KOPT-K1 (cell line): ENCODE measurements around the gene PGAM1.

ENCODE experiments used
- H3K27ac ChIP-seq: fragments of 200-600 bp; sonication (generic); 2 replicates; pipeline ENCODE4 v1.5.1; 2016; ENCODE audit warnings: antibody characterized with exemption, mild to moderate bottlenecking, low read depth, low read length; ENCODE audit not compliant: poor library complexity, severe bottlenecking
- H3K36me3 ChIP-seq: fragments of 200-600 bp; sonication (generic); 2 replicates; pipeline ENCODE4 v1.5.1; 2017; ENCODE audit warnings: antibody characterized with exemption, mild to moderate bottlenecking, low read length, moderate library complexity; ENCODE audit not compliant: insufficient read depth
- H3K9me3 ChIP-seq: fragments of 200-600 bp; sonication (generic); 2 replicates; pipeline ENCODE4 v1.5.1; 2017; ENCODE audit warnings: antibody characterized with exemption, low read length, mild to moderate bottlenecking; ENCODE audit not compliant: insufficient read depth, poor library complexity, severe bottlenecking

Gene PGAM1

DNA sequence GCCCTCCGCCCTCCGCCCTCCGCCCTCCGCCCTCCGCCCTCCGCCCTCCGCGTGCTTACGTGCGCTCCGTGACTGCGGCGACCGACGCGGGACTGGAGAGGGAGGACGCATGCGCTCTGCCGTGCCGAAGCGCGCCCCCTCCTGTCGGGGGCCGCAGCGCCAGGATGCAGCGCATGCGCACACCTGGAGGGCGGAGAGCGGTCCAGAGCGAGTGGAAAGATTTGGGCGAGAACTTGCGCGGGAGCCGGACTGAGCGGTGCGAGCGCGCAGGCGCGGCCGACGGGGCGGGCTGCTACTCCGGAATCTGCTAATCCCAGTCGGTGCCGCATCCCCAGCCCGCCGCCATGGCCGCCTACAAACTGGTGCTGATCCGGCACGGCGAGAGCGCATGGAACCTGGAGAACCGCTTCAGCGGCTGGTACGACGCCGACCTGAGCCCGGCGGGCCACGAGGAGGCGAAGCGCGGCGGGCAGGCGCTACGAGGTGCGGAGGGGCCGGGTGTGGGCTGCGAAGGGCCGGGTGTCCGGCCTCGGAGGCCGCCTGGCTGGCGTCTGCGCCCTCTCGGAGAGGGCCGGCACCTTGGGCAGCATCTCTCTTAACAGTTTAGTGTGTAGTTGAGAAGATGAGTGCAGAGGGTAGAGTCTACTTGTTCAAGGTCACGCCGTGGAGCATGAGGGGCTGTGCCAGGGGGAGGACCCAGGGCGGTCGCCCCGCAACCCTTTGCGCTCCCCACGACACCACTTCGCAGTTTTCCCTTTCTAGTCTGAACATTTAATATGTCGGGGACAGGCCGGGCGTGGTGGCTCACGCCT is at the start of gene PGAM1:
Gene PGAM1 (plus strand): TSS at position 228 of the 812 bp plus-strand sequence. CDS start 117 bp downstream, at position 345.
- peaks cover 39% of the 10 kb centered on the region for H3K36me3 ChIP-seq
- H3K27ac ChIP-seq, result peak within 1 kb of the TSS; percentile 80
- no peaks in the 10 kb centered on the region for H3K9me3 ChIP-seq

DNA sequence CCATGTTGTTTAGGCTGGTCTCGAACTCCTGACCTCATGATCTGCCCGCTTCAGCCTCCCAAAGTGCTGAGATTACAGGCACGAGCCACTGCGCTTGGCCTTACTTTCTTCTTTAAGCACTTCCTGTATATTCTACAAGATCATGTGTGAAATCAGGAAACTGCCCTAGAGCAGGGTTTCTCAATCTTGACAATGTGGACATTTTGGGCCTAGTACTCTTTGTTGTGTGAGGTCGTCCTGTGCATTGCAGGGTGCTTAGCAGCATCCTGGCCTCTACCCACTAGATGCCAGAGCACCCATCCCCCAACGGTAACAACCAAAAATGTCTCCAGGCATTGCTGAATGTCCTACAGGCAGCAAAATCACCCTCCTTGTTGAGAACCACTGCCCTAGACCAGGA is 49.6 kb upstream of the PGAM1 start:
- H3K36me3 ChIP-seq, result peaks cover 96% of the 10 kb centered on the region
- H3K27ac ChIP-seq, result no peak overlapping the region
- no peaks in the 10 kb centered on the region for H3K9me3 ChIP-seq

DNA sequence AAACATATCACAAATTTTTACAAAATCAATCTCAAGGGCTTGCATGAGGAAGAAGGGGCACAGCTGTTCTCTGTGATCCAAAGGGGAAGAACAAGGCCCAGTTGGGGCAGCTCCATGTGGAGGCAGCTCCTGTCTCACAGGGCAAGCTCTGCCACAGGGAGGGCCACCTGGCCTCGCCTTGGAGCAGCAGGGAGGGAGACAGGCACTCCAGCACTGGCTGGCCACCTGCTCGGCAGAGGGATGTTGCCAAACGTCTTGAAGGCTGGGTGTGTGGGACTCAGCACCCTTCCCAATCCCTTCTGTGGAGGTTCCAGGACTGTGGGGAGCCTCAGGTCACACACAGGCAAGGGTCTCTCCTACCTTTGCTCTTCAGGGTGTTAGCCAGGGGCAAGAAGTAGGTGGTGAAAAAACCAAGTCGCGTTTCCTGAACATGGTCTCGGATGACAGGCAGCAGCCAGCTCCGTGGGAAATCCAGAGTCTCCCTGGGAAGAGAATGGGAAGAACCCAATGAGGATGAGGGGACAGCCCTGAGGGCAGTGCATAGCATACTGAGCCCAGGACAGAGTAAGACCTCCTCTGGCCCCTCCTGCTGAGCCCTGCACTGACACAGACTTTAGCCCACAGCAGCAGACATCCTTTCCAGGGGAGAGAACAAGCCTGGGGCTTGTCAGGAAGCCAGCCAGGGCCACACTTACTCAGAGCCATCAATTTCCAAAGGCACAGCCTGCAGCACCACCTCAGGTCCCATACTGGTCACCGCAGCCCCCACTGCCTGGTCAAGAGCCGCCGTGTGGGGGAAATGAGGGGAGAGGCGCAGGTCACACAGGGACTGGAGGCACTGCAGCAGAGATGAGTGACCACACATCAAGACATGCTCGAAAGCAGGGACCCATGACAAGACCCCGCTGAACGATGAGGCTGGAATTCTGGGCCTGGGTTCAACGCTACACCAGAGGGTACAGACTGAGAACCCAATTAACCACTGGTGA is 46.8 kb upstream of the PGAM1 start:
- Histone ChIP-seq H3K36me3 (peaks cover 92% of the 10 kb centered on the region), H3K9me3 (no peaks in the 10 kb centered on the region)

DNA sequence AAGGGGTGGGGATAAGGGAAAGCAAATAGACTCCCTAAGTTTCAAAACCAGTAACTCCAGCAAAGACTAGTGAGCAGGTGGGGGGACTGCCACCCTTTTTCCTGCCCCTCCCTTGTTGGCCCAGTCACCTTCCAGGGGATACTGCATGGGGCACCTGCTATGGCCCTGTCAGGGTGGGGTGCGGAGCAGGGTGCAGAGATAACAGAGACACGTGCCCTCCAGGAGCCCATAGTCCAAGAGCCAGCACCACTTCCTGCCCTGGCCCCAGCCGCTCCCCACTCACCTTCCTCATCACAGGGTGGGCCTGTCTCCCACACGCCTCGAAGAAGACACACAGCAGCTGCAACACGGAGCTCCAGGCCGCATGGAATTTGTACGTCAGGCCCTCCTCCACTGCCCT is 45.5 kb upstream of the PGAM1 start:
- Histone ChIP-seq H3K9me3 (no peaks in the 10 kb centered on the region), H3K36me3 (peaks cover 93% of the 10 kb centered on the region), H3K27ac (no peak overlapping the region)

More for the DNA sequence above, 46.8 kb upstream of the PGAM1 start:
- no peak overlapping the region for H3K27ac ChIP-seq

DNA sequence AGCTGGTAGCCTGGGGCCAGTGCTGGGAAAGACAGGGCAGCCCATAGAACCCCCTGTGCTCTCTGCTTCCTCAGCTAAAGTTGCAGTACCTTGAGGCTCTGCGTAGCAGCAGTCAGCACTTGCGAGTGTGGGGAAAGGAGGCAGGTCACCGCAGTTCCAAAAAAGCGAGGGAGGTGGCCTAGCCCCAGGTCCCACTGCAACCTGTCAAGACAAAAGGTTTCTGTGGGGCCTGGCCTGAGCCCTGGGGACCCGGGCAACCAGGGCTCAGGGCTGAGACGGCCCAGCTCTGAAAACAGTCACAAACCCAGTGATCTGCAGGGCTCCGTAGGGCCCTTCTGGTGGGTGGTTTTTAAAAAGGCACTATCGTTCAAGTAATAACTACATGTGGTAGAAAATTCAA is 44.4 kb upstream of the PGAM1 start:
- Histone ChIP-seq H3K9me3 (no peaks in the 10 kb centered on the region), H3K27ac (no peak overlapping the region), H3K36me3 (peaks cover 93% of the 10 kb centered on the region)

DNA sequence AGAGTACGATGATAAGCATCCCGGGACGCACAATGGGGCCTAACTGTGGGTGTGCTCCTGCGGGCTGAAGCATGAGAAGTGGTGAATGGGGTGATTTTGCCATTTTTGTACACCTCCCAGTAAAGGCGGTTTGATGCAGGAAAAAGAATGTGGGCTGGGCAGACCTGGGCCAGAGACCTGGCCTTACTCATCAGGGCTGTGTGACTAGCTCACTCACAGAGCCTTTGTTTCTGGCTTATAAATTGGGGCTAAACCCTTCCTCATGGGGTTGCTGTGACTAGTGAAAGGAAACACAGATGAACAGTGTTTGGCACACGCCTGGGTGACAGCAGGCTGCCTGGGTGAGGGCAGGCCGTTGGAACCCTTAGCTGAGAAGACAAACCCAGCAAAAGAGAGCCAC is 42.8 kb upstream of the PGAM1 start:
- H3K36me3 ChIP-seq, result peaks cover 93% of the 10 kb centered on the region

DNA sequence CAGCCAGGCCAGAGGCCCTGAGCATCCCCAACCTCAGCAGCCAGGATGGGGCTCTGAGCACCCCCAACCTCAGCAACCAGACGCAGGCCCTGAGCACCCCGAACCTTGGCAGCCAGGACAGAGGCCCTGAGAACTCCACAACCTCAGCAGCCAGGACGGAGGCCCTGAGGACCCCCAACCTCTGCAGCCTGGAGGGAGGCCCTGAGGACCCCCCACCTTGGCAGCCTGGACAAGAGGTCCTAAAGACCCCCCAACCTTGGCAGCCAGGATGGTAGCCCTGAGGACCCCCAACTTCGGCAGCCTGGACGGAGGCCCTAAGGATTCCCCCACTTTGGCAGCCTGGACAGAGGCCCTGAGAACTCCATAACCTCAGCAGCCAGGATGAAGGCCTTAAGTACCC is 41.8 kb upstream of the PGAM1 start:
- Histone ChIP-seq H3K27ac (no peak overlapping the region), H3K36me3 (peaks cover 95% of the 10 kb centered on the region), H3K9me3 (no peaks in the 10 kb centered on the region)

More for the DNA sequence above, 42.8 kb upstream of the PGAM1 start:
- Histone ChIP-seq H3K27ac (no peak overlapping the region), H3K9me3 (no peaks in the 10 kb centered on the region)

DNA sequence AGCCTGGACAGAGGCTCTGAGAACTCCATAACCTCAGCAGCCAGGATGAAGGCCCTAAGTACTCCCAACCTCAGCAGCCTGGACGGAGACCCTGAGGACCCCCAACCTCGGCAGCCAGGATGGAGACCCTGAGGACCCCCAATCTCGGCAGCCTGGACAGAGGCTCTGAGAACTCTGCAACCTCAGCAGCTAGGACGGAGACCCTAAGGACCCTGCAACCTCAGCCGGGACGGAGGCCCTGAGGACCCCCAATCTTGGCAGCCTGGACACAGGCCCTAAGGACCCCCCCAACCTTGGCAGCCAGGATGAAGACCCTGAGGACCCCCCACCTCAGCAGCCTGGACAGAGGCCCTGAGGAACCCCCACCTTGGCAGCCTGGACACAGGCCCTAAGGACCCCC is 41.4 kb upstream of the PGAM1 start:
- peaks cover 95% of the 10 kb centered on the region for H3K36me3 ChIP-seq
- H3K27ac ChIP-seq, result no peak overlapping the region

DNA sequence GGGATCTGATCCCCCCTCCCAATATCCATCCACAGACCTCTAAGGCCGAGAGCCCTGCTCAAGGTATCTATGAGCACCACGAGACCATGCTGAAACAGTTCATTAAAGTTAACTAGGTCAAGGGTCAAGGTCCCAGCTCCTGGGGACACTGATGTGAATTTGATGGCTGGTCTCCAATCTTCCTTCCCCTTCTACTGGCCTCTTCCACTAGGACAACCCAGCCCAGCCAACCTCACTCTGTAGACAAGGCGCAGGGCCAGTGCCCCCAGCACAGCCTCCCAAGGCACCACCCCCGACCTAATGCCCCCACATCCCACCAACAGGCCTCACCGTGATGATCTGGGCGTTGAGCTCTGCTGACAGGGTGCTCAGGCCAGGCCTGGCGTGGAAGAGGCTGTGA is 40.4 kb upstream of the PGAM1 start:
- H3K9me3 ChIP-seq, result no peaks in the 10 kb centered on the region
- peaks cover 95% of the 10 kb centered on the region for H3K36me3 ChIP-seq
- no peak overlapping the region for H3K27ac ChIP-seq

More for the DNA sequence above, 41.4 kb upstream of the PGAM1 start:
- H3K9me3 ChIP-seq, result no peaks in the 10 kb centered on the region

DNA sequence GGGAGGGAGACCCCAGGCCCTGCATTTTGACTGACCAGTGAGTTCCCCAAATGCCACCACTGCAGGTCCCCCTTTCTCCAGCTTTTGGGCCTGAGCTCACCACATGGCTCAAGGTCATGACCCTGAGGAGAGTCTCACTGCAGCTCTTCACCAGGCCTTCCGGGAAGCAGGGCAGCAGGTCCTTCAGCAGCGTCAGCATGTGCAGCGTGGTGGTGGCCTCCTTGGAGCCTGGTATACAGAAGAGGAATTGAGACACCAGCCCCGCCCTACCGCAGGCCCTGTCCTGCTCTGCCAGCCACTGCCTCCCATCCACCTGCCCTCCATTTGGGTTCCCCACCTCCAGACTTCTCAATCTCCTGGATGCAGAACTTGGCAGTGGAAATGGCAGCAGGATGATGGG is 37.8 kb upstream of the PGAM1 start:
- H3K9me3 ChIP-seq, result no peaks in the 10 kb centered on the region
- no peak overlapping the region for H3K27ac ChIP-seq
- H3K36me3 ChIP-seq, result peaks cover 93% of the 10 kb centered on the region

DNA sequence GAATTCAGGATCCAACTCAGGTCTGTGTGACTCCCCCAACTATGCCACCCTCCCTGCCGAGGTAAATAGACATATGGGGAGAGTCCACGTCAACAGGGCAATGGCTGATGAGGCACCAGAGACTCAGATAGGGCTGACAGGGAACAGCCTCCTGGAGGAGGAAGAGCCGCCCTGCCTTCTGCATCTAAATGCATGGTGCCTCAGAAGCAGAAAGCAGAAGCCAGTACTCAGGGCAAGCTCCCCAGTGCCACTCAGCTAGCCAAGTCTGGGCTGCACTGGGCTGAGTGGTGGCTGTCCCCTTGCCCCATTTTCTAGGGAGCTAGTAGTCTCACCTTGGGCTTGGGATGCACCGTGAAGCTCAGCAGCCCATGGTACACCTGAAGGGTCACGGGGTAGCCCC is 35.9 kb upstream of the PGAM1 start:
- H3K36me3 ChIP-seq, result peaks cover 88% of the 10 kb centered on the region
- no peak overlapping the region for H3K27ac ChIP-seq
- no peaks in the 10 kb centered on the region for H3K9me3 ChIP-seq

DNA sequence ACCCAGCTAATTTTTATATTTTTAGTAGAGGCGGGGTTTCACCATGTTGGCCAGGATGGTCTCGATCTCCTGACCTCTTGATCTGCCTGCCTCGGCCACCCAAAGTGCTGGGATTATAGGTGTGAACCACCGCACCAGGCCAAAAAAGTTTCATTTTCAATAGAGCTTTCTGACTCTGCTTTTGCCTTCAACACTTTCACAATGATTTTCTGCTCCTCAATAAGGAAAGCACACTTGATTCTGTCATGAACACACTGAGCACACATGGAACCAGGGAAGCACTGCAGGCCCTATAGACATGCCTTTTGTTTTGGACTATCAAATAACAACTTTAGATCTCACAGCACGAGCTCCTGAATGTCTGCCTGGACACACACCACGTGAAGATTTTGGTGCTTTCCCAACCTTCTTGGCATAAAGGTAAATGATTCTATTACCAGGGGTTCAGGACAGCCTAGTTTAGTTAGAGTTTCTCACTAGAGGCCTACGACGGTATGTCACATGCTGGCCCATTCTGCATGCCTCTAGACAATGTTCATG is 32.9 kb upstream of the PGAM1 start:
- Histone ChIP-seq H3K9me3 (no peaks in the 10 kb centered on the region), H3K36me3 (peaks cover 84% of the 10 kb centered on the region), H3K27ac (no peak overlapping the region)

DNA sequence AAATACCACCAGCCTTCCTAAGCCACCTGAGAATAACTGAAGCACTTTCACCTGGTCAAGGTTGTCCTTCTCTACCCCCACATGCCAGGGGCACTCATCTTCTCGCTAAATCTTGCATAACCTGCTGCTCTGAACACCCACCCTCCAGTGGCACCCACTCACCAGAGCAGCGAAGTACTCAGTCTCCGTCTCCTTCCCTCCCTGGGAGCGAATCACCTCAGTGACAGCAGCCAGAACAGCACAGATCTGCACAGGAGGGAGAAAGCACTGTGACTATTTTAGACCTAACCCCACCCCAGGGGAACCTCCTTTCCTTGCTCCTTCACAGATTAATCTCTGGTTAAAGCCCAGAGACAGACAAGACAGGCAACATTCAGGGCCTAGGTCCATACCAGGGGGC is 29.9 kb upstream of the PGAM1 start:
- Histone ChIP-seq H3K9me3 (no peaks in the 10 kb centered on the region), H3K36me3 (peaks cover 55% of the 10 kb centered on the region), H3K27ac (no peak overlapping the region)

DNA sequence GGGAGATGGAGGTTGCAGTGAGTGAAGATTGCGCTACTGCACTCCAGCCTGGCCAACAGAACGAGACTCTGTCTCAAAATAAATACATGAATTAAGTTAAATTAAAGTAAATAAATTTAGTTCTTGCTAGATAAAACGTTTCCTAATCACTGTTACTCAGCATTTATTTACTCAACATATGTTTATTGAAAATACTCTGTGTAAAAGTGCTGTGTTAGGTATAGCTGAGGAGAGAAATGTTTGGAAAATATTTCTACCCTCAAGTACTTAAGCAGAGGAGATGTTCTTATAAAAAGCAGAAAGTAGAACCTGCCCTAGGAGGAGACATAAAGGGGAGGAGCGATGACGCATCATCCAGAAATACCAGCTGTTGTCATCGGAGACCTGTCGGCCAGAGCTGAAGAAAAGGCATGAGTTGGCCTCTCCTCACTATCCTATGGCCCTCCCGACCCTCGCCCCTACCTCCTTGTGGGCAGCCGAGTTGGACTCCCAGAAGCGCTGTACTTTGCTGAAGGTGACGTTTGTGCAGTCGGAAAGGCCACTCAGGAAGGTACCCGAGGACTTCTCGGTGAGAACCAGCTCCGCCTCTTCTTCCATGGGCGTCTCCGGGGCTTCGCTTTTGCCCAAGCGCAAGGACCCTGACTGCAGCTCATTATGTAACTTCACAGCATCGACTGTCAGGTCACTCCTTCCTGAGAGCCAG is 26.0 kb upstream of the PGAM1 start:
- Histone ChIP-seq H3K9me3 (no peaks in the 10 kb centered on the region), H3K36me3 (peaks cover 26% of the 10 kb centered on the region), H3K27ac (peak overlapping the region; percentile 30)
